Subcutaneous abdominal adipose tissue (tissue), 5 donors: ENCODE data around the gene DNAJC5.
A peak's percentile ranks its signal among the peaks of the same experiment; 100 is the strongest.

Experiments
- H3K27ac ChIP-seq: one replicate; pipeline ENCODE4 v1.7.0; 2013; ENCODE audit warnings: low read depth, mild to moderate bottlenecking, inconsistent platforms, low read length, moderate library complexity
- H3K27me3 ChIP-seq, 5 donors: one replicate each; pipeline ENCODE4 v1.7.0; 2013; ENCODE audit warnings: low read length in 5 of 5, inconsistent platforms in 1 of 5; ENCODE audit not compliant: control insufficient read depth in 5 of 5, insufficient read depth in 4 of 5
- H3K36me3 ChIP-seq, 5 donors: one replicate each; pipeline ENCODE4 v1.7.0; 2013; ENCODE audit warnings: low read length in 5 of 5; ENCODE audit not compliant: control insufficient read depth in 5 of 5, insufficient read depth in 5 of 5
- H3K4me1 ChIP-seq, 5 donors: one replicate each; pipeline ENCODE4 v1.7.0; 2013; ENCODE audit warnings: low read length in 5 of 5, mild to moderate bottlenecking in 3 of 5, moderate library complexity in 1 of 5; ENCODE audit not compliant: control insufficient read depth in 5 of 5, insufficient read depth in 5 of 5
- H3K4me3 ChIP-seq, 5 donors: one replicate each; pipeline ENCODE4 v1.7.0; 2013; ENCODE audit warnings: low read length in 5 of 5, low read depth in 1 of 5
- H3K9ac ChIP-seq, 5 donors: one replicate each; pipeline ENCODE4 v1.7.0; 2013; ENCODE audit warnings: low read length in 5 of 5, mild to moderate bottlenecking in 4 of 5, moderate library complexity in 3 of 5
- H3K9me3 ChIP-seq, 5 donors: one replicate each; pipeline ENCODE4 v1.7.0; 2013; ENCODE audit warnings: low read length in 5 of 5; ENCODE audit not compliant: control insufficient read depth in 5 of 5
- donor health status: healthy.
- donor health status: healthy.
- donor health status: healthy.
- donor health status: healthy.
- donor health status: healthy.

Gene DNAJC5

DNA sequence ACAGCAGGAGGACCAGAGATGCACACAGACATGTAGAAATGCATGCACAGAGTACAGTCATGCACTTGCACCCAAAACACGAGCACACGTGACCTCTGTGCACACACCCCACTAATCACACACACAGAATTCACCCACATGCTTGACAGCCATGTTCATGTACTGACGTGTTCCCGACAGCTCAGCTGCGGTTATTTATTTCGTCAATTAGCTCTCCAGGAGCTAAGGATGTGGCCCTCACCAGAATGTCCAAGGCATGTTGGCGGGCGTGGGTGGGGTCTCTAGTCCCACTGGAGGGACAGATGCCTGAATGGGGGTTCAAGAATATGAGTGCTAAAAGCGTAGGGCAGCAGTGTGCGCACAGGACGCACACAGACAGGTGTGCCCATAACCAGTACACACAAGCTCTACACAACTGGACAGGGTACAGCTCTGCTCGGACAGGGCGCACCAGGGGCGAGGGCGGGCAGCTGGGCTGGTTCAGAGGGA, 85.4 kb downstream of the DNAJC5 start:
- peaks cover 9 to 41% (median 37%) of the 10 kb centered on the region in 5 donors for H3K4me1 ChIP-seq
- peak overlapping the region in 2 of 5 donors; percentile 13 to 89 for H3K9ac ChIP-seq
- H3K4me3 ChIP-seq, result peak overlapping the region; percentile 62 to 95 (median 82)
- peaks cover 5 to 27% (median 18%) of the 10 kb centered on the region in 5 donors for H3K36me3 ChIP-seq
- H3K27ac ChIP-seq, result peak overlapping the region; percentile 16
- H3K9me3 ChIP-seq, result no peaks in the 10 kb centered on the region
- H3K27me3 ChIP-seq, result peaks cover 0 to 3% (median 0%) of the 10 kb centered on the region in 5 donors

DNA sequence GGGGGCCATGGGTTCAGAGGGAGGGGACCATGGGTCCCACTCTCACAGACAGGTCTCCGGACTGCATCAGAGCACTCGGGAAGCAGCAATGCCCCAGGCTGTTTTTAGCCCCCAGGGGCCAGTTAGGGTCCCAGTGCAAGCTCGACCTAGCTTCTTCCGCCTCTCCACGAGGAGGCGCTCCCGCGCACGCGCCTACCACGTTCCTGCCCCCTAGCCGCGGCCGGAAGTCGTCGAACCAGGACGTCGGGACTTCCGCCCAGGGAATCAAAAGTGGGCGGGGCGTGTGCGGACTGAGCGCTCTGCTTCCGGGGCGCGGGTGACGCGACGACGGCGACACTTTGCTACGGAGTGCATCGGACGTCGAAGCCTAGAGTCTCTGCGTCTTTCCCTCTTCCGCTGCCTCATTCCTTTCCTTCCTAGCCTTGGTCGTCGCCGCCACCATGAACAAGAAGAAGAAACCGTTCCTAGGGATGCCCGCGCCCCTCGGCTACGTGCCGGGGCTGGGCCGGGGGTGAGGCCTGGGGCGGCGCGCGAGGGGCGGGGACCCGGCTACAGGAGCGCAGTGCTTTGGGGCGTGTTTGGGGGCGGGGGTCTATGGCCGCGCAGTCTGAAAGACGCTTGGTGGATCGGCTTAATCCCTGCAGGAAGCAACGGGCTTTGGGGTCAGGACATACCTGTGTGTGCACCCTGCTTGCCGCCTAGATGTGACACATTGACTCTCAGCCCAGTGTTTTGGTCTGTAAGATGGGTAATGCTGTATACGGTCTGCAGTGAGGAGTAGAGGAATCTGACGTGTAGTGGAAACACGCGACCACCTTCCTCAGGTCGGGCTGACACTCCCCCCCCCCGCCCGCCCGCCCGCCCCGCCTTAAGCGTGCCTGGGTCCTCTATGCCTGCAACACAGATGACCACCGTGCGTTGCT, 86.1 kb downstream of the DNAJC5 start, which contains the start of gene PRPF6:
PRPF6 (plus strand) TSS at position 327 of the 923 bp plus-strand sequence; CDS start at position 441, 114 bp downstream.
- peaks cover 9 to 41% (median 37%) of the 10 kb centered on the region in 5 donors for H3K4me1 ChIP-seq
- peak within 1 kb of the TSS; percentile 77 to 100 (median 94) for H3K4me3 ChIP-seq
- H3K27me3 ChIP-seq, result peaks cover 0 to 3% (median 0%) of the 10 kb centered on the region in 5 donors
- peak within 1 kb of the TSS; percentile 72 for H3K27ac ChIP-seq
- peaks cover 10 to 34% (median 24%) of the 10 kb centered on the region in 5 donors for H3K36me3 ChIP-seq
- H3K9ac ChIP-seq, result peak within 1 kb of the TSS; percentile 44 to 89 (median 77)
- H3K9me3 ChIP-seq, result no peaks in the 10 kb centered on the region

DNA sequence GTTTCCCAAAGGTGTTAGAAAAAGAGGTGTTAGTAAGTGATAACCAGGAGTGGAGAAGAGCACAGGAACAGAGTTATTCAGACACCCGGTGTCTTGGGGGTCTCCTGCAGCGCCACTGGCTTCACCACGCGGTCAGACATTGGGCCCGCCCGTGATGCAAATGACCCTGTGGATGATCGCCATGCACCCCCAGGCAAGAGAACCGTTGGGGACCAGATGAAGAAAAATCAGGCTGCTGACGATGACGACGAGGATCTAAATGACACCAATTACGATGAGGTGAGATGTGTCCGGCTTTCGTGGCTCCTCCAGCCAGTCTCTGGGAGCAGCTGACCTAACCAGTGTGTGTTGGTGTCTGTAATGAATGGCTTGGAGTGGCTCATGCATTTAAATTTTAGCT, 88.0 kb downstream of the DNAJC5 start:
- H3K4me1 ChIP-seq, result peaks cover 6 to 40% (median 37%) of the 10 kb centered on the region in 5 donors
- H3K27ac ChIP-seq, result no peak overlapping the region
- no peaks in the 10 kb centered on the region for H3K27me3 ChIP-seq
- H3K9ac ChIP-seq, result peak overlapping the region in 1 of 5 donors; percentile 40
- H3K9me3 ChIP-seq, result no peaks in the 10 kb centered on the region
- peaks cover 10 to 52% (median 35%) of the 10 kb centered on the region in 5 donors for H3K36me3 ChIP-seq
- no peak overlapping the region for H3K4me3 ChIP-seq
